ENCODE measurements around the gene NDUFB11. TPM values are rescaled to one million over a fixed set of nuclear protein-coding genes. Genes with fewer than 3 reads are reported as not detected.

The NDUFB11 gene
- total RNA-seq, 4 donors from 2014 or later = 52.8 to 75.6 (median 65.9) TPM

- TF ChIP-seq CTCF (IDR thresholded peaks at IDR 0.05) = no peak
- no peak overlapping the region for H3K4me3 ChIP-seq (ENCODE audit: low read depth, poor library complexity, severe bottlenecking)
- DNase-seq (ENCODE audit: low spot score in 2 of 2) = peak in 1 of 2 donors; percentile 48
- WGBS, 2 donors = 76 to 90% methylated on average over 12 of the region's 12 CpGs
- intact Hi-C loops (cut with DNase I; ENCODE audit: low total_unique reads) = no loop called here
Observed at GRCh38 chrX:47174376-47174775, 29.9 kb upstream of the NDUFB11 start.

GRCh38 chrX:47172971-47173792 is 28.7 kb upstream of the NDUFB11 start:
- peak in 1 of 2 donors; percentile 74 for DNase-seq (ENCODE audit: low spot score in 2 of 2)
- 80 to 89% methylated on average over 14 to 18 of the region's 18 CpGs for WGBS, 2 donors
- TF ChIP-seq CTCF (IDR thresholded peaks at IDR 0.05) = no peak
- no peak for TF ChIP-seq POLR2A (IDR thresholded peaks at IDR 0.05)
- intact Hi-C loops (cut with DNase I; ENCODE audit: low total_unique reads) = no loop called here
- no peak overlapping the region for H3K4me3 ChIP-seq (ENCODE audit: low read depth, poor library complexity, severe bottlenecking)

GRCh38 chrX:47172549-47172948 is 28.0 kb upstream of the NDUFB11 start:
- TF ChIP-seq POLR2A (IDR thresholded peaks at IDR 0.05) (no peak), CTCF (IDR thresholded peaks at IDR 0.05) (no peak)
- 77 to 93% methylated on average over 7 of the region's 7 CpGs for WGBS, 2 donors
- no peak overlapping the region for H3K4me3 ChIP-seq (ENCODE audit: low read depth, poor library complexity, severe bottlenecking)
- intact Hi-C loops (cut with DNase I; ENCODE audit: low total_unique reads) = no loop called here
- DNase-seq (ENCODE audit: low spot score in 2 of 2) = peak in 1 of 2 donors; percentile 45

GRCh38 chrX:47171996-47172395 is 27.5 kb upstream of the NDUFB11 start:
- 94% methylated on average over 2 of the region's 2 CpGs for WGBS, 2 donors
- TF ChIP-seq POLR2A (IDR thresholded peaks at IDR 0.05) = no peak

GRCh38 chrX:47170861-47171692 is 26.6 kb upstream of the NDUFB11 start:
- intact Hi-C loops (cut with DNase I; ENCODE audit: low total_unique reads) = no loop called here
- 84 to 92% methylated on average over 8 to 34 of the region's 34 CpGs for WGBS, 2 donors
- TF ChIP-seq POLR2A (IDR thresholded peaks at IDR 0.05) (no peak), CTCF (IDR thresholded peaks at IDR 0.05) (no peak)
- no peak overlapping the region for H3K4me3 ChIP-seq (ENCODE audit: low read depth, poor library complexity, severe bottlenecking)
- peak in 1 of 2 donors; percentile 79 for DNase-seq (ENCODE audit: low spot score in 2 of 2)

More at GRCh38 chrX:47171996-47172395, 27.5 kb upstream of the NDUFB11 start:
- intact Hi-C loops (cut with DNase I; ENCODE audit: low total_unique reads) = no loop called here
- H3K4me3 ChIP-seq (ENCODE audit: low read depth, poor library complexity, severe bottlenecking) = no peak overlapping the region
- DNase-seq (ENCODE audit: low spot score in 2 of 2) = no peak

All from lower leg skin (tissue), 4 donors.